22Rv1 (cell line): ENCODE data around the gene MTM1.

ENCODE experiments used
- ZFX ChIP-seq: fragments of 450-650 bp; IDR thresholded peaks from 2 replicates; pipeline ENCODE4 v1.6.1; 2017; ENCODE audit warnings: antibody characterized with exemption, borderline replicate concordance
- TF ChIP-seq, protein P1 (sequence below): fragments of 450-650 bp; IDR thresholded peaks from 2 replicates; pipeline ENCODE4 v1.5.1; 2017; ENCODE audit warnings: mild to moderate bottlenecking

DNA sequence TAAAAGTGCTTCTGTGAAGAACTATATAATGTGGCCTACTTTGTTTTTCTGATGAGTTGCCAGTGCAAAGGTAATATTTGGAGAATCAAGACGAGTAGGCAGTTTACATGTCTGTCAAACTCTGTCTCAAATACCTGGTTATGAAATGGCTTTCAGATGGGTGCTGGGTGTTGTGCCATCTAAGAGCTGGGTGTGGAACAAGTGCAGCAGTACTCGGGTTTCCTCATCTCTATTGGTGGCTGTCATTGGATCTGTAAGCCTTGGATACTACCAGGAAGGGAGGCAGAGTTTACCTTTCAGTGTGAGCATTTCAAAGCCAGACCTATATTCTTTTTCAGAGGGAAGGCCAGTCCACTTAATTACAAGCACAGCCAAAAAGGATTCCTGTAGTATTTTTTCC lies 37.2 kb downstream of the MTM1 start:
- TF ChIP-seq, protein P1, sequence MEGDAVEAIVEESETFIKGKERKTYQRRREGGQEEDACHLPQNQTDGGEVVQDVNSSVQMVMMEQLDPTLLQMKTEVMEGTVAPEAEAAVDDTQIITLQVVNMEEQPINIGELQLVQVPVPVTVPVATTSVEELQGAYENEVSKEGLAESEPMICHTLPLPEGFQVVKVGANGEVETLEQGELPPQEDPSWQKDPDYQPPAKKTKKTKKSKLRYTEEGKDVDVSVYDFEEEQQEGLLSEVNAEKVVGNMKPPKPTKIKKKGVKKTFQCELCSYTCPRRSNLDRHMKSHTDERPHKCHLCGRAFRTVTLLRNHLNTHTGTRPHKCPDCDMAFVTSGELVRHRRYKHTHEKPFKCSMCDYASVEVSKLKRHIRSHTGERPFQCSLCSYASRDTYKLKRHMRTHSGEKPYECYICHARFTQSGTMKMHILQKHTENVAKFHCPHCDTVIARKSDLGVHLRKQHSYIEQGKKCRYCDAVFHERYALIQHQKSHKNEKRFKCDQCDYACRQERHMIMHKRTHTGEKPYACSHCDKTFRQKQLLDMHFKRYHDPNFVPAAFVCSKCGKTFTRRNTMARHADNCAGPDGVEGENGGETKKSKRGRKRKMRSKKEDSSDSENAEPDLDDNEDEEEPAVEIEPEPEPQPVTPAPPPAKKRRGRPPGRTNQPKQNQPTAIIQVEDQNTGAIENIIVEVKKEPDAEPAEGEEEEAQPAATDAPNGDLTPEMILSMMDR: no peak
- no peak for TF ChIP-seq ZFX
